OCI-LY3 (cell line): ENCODE data around the gene ELMO1.

Source experiments
- H2AFZ ChIP-seq: fragments of 200-600, 300-600 bp; shearing (Covaris generic); 2 replicates; pipeline ENCODE4 v1.6.0; 2014; ENCODE audit warnings: antibody characterized with exemption, low read depth, low read length
- H3K27ac ChIP-seq: fragments of 200-600, 300-600 bp; sonication (generic); 2 replicates; pipeline ENCODE4 v1.5.1; 2014; ENCODE audit warnings: mild to moderate bottlenecking, low read length, moderate library complexity, mixed read lengths
- H3K27me3 ChIP-seq: fragments of 200-600, 300-600 bp; sonication (generic); 2 replicates; pipeline ENCODE4 v1.6.1; 2014; ENCODE audit warnings: low read depth, low read length, mixed read lengths
- H3K36me3 ChIP-seq: fragments of 200-600, 300-600 bp; sonication (generic); replicated peaks from 2 replicates; pipeline ENCODE3; 2014; ENCODE audit warnings: low read depth, low read length, mixed read lengths
- H3K4me1 ChIP-seq: fragments of 300-600, 200-600 bp; sonication (generic); 2 replicates; pipeline ENCODE4 v1.6.1; 2014; ENCODE audit warnings: low read length, mixed read lengths
- H3K4me2 ChIP-seq: fragments of 200-600, 300-600 bp; sonication (generic); 2 replicates; pipeline ENCODE4 v1.6.1; 2014; ENCODE audit warnings: low read length, mixed read lengths
- H3K4me3 ChIP-seq: fragments of 300-600, 200-600 bp; sonication (generic); 2 replicates; pipeline ENCODE4 v1.5.1; 2014; ENCODE audit warnings: antibody characterized with exemption, mild to moderate bottlenecking, low read length, moderate library complexity
- H3K79me2 ChIP-seq: fragments of 300-600, 200-600 bp; shearing (Covaris generic); 2 replicates; pipeline ENCODE4 v1.6.1; 2014; ENCODE audit warnings: mild to moderate bottlenecking, low read length, mixed read lengths
- H3K9ac ChIP-seq: fragments of 300-600, 200-600 bp; shearing (Covaris generic); 2 replicates; pipeline ENCODE4 v1.6.0; 2014; ENCODE audit warnings: mild to moderate bottlenecking, low read length, moderate library complexity
- H3K9me3 ChIP-seq: fragments of 200-600, 300-600 bp; shearing (Covaris generic); 2 replicates; pipeline ENCODE4 v1.6.1; 2014; ENCODE audit warnings: low read length, mixed read lengths; ENCODE audit not compliant: insufficient read depth
- H4K20me1 ChIP-seq: fragments of 200-600, 300-600 bp; sonication (generic); 2 replicates; pipeline ENCODE4 v1.6.1; 2016; ENCODE audit warnings: low read length, mixed read lengths; ENCODE audit not compliant: insufficient read depth
- CTCF ChIP-seq: fragments of 200-600, 300-600 bp; sonication (generic); IDR thresholded peaks from 2 replicates; pipeline ENCODE4 v1.5.1; 2014; ENCODE audit warnings: antibody characterized with exemption, low read length, low read depth
- EZH2phosphoT487 ChIP-seq: fragments of 200-600 bp; shearing (Covaris generic); IDR thresholded peaks from 2 replicates; pipeline ENCODE4 v1.6.1; 2018; ENCODE audit warnings: antibody characterized with exemption, mixed run types, low read depth

ELMO1 gene

DNA sequence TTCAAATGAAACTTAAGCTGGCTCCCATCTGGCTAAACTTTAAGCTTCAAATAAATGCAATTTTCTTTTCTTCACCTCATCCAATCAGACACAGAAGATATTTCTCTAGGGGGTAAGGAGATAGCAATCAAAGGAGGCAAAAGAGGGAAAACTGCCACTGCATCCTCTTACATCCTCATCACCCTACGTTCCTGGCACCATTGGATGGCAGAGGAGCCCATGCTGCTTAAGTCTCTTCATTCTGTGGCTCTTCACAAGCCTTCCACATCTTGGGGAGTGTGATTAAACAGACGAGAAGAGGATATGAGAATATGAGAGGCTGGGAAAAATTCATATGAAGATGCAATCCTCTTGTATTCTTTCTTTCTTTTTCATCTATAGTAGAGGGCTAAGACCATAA, 378.6 kb downstream of the ELMO1 start:
- no peak overlapping the region for H3K4me2 ChIP-seq
- no peaks in the 10 kb centered on the region for H3K27me3 ChIP-seq
- H2AFZ ChIP-seq, result no peak overlapping the region
- no peak overlapping the region for H3K4me3 ChIP-seq
- H3K4me1 ChIP-seq, result peaks cover 17% of the 10 kb centered on the region
- no peak overlapping the region for H3K27ac ChIP-seq
- no peaks in the 10 kb centered on the region for H3K9me3 ChIP-seq
- H3K36me3 ChIP-seq, result peaks cover 23% of the 10 kb centered on the region
- H3K9ac ChIP-seq, result no peak overlapping the region
- H4K20me1 ChIP-seq, result peaks cover 25% of the 10 kb centered on the region
- no peak for TF ChIP-seq EZH2phosphoT487
- TF ChIP-seq CTCF, result no peak
- H3K79me2 ChIP-seq, result peaks cover 15% of the 10 kb centered on the region

DNA sequence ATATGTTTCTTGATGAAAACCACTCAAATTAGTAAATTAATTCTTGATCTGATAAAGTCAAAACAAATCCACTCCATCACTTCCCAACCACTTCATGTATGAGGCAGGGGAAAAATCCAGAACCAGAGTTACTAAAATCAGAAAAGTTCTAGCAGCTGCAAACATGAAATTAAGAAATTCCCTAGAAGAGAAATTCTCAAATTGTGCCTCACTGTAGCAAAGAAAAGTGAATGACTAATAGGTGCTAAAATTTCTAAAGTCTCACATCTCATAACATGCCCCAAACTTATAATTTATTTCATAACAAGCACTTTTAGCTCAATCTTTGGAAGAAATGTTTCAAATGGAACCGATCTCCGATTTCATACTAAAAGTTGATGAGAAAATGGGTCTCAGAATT, 379.3 kb downstream of the ELMO1 start:
- Histone ChIP-seq H3K79me2 (peaks cover 20% of the 10 kb centered on the region), H3K9ac (no peak overlapping the region), H3K4me2 (no peak overlapping the region), H3K9me3 (no peaks in the 10 kb centered on the region), H3K4me3 (no peak overlapping the region), H4K20me1 (peaks cover 22% of the 10 kb centered on the region), H3K27ac (no peak overlapping the region), H3K27me3 (no peaks in the 10 kb centered on the region), H3K36me3 (peaks cover 21% of the 10 kb centered on the region), H2AFZ (no peak overlapping the region), H3K4me1 (peaks cover 17% of the 10 kb centered on the region)
- no peak for TF ChIP-seq EZH2phosphoT487
- TF ChIP-seq CTCF, result no peak

DNA sequence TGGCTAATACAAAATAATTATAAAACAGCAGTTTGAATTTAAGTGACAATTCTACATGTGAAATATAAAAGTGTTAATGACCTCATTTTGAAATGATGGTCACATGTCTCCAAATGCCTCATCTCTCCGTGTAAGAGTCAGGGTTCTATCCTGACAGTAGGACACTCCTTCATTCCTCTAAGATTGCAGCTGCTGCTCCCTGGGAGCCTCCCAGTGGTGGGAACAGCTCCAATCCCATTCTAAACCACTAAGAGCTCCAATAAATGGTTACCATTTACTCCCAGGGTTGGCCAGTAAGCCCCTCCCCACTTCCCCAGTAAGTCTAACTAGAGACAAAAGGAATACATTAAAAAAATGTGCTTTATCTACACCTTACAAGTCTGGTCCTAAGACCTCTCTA, 379.8 kb downstream of the ELMO1 start:
- Histone ChIP-seq H3K4me2 (no peak overlapping the region), H3K4me1 (peaks cover 17% of the 10 kb centered on the region), H4K20me1 (peaks cover 23% of the 10 kb centered on the region), H3K27me3 (no peaks in the 10 kb centered on the region), H2AFZ (no peak overlapping the region), H3K4me3 (no peak overlapping the region), H3K79me2 (peaks cover 24% of the 10 kb centered on the region), H3K27ac (no peak overlapping the region), H3K36me3 (peaks cover 19% of the 10 kb centered on the region), H3K9me3 (no peaks in the 10 kb centered on the region), H3K9ac (no peak overlapping the region)
- TF ChIP-seq EZH2phosphoT487, result no peak
- no peak for TF ChIP-seq CTCF

- no peak overlapping the region for H2AFZ ChIP-seq
- peaks cover 31% of the 10 kb centered on the region for H4K20me1 ChIP-seq
- no peak overlapping the region for H3K27ac ChIP-seq
- H3K9ac ChIP-seq, result no peak overlapping the region
- H3K4me3 ChIP-seq, result no peak overlapping the region
- no peaks in the 10 kb centered on the region for H3K27me3 ChIP-seq
- peaks cover 29% of the 10 kb centered on the region for H3K79me2 ChIP-seq
- H3K9me3 ChIP-seq, result no peaks in the 10 kb centered on the region
- no peak for TF ChIP-seq CTCF
- no peak for TF ChIP-seq EZH2phosphoT487
- H3K36me3 ChIP-seq, result peaks cover 19% of the 10 kb centered on the region
- H3K4me2 ChIP-seq, result no peak overlapping the region
- H3K4me1 ChIP-seq, result peaks cover 17% of the 10 kb centered on the region
These were observed 380.6 kb downstream of the ELMO1 start for GRCh38 chr7:37068038-37068437.
